Measurements from ENCODE around the gene PNPO.

PNPO gene

DNA sequence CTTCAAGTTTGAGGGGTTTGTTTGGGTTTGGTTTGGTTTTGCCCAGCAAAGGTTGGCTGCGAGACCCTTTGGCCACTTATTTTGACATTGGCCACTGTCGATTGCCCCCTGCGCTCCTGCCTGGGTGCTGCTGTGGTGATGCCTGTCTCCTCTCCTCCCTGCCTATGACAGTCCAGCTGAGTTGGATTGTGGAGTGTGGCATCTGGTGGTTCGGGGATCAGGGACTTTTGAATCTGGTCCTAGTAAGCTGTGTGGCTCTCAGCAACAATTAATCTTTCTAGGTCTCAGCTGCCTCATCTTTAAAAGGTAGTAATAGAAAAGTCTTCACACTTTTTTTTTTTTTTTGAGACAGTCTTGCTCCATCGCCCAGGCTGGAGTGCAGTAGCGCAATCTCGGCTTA lies 56.7 kb downstream of the PNPO start:
- DNase-seq (ENCODE audit: low read depth in 2 of 2), result no peak
